RWPE1 (cell line): ENCODE results near the gene CCDC141.

Experiments used
- CTCF ChIA-PET: fragments of 350-600 bp; sonication (Branson Sonifier 250); formaldehyde crosslinking; extraction: SDS; loops from one replicate; lab custom pipeline; 2021; lab: Yijun Ruan, JAX
- POLR2A ChIA-PET: fragments of 400-600 bp; formaldehyde crosslinking; extraction: SDS; loops from one replicate; lab custom pipeline; 2020; ENCODE audit warnings: antibody characterized with exemption; ENCODE audit not compliant: low non-redundant PET; lab: Yijun Ruan, JAX
- DNase-seq: peaks from one replicate; pipeline ENCODE4 v3.0.0; 2012; ENCODE audit warnings: low spot score
- H3K27ac ChIP-seq: fragments of 450-650 bp; 2 replicates; pipeline ENCODE4 v1.5.1; 2017
- TF ChIP-seq, protein P1 (sequence below): fragments of 450-650 bp; conservative IDR thresholded peaks from 2 replicates; pipeline ENCODE4 v1.5.1; 2017; ENCODE audit warnings: low read depth, mild to moderate bottlenecking

CCDC141 gene

DNA sequence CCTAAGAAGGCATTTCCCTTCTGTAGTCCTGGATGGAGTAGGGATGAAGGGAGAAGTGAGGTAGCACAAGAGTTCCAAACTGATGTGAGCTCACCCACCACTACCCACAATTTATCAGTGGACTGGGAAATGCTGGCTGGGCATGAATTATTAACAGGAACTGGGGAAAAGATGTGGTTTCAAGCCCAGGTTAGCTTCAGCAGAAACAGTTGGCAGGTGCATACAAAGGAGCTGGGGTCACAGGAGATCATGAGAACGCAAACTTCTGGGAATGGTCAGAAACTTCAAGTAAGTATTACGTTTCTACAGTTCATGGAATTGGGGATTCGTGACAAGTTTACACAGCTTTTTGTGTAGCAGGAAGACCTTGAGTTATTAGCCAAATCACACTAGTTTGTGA lies 5.4 kb downstream of the CCDC141 start:
- no peak for DNase-seq
- CTCF ChIA-PET = no interaction called here
- no peak overlapping the region for H3K27ac ChIP-seq
- POLR2A ChIA-PET = no interaction called here
- TF ChIP-seq, protein P1, sequence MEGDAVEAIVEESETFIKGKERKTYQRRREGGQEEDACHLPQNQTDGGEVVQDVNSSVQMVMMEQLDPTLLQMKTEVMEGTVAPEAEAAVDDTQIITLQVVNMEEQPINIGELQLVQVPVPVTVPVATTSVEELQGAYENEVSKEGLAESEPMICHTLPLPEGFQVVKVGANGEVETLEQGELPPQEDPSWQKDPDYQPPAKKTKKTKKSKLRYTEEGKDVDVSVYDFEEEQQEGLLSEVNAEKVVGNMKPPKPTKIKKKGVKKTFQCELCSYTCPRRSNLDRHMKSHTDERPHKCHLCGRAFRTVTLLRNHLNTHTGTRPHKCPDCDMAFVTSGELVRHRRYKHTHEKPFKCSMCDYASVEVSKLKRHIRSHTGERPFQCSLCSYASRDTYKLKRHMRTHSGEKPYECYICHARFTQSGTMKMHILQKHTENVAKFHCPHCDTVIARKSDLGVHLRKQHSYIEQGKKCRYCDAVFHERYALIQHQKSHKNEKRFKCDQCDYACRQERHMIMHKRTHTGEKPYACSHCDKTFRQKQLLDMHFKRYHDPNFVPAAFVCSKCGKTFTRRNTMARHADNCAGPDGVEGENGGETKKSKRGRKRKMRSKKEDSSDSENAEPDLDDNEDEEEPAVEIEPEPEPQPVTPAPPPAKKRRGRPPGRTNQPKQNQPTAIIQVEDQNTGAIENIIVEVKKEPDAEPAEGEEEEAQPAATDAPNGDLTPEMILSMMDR = no peak

DNA sequence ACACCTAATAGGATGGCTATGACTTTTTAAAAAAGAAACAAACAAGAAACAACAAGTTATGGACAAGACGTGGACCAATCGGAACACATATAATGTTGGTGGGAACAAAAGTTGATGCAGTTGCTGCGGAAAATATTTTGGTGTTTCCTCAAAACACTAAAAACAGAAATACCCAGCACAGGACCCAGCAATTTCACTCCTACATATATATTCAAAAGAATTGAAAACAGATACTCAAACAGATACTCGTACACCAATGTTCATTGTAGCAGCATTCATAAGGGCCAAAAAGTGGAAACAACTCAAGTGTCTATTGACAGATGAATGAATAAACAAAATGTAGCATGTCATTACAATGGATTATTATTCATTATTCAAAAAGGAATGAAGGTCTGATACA lies 12.1 kb downstream of the CCDC141 start:
- no peak overlapping the region for H3K27ac ChIP-seq
- TF ChIP-seq, protein P1 = no peak
- DNase-seq = no peak
- ChIA-PET CTCF (no interaction called here), POLR2A (no interaction called here)

DNA sequence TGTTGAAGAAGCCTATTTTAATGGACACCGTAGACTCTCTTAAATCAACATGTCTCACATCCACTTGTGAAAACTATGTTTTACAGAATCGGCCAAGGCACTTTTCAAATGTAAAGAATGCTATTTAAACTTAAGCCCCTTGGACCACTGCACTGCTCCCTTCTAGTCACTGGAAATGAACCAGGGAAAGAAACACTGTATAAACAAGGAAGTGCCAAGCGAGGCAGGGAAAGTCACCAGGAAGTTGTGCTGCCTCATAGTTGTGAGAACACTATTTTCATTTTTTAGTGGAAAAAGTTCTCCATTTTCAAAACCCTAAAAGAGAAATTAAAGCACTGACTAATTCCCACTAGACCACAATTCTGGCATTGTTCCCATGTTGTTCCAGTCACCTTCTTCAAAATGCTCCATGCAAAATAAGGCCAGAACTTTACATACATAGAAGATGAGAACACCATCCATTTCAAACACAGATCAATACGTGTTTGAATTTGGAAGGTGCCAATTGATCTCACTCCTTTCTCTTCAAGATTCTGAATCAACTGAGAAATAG lies 13.5 kb downstream of the CCDC141 start:
- H3K27ac ChIP-seq = no peak overlapping the region
- ChIA-PET POLR2A (no interaction called here), CTCF (no interaction called here)

DNA sequence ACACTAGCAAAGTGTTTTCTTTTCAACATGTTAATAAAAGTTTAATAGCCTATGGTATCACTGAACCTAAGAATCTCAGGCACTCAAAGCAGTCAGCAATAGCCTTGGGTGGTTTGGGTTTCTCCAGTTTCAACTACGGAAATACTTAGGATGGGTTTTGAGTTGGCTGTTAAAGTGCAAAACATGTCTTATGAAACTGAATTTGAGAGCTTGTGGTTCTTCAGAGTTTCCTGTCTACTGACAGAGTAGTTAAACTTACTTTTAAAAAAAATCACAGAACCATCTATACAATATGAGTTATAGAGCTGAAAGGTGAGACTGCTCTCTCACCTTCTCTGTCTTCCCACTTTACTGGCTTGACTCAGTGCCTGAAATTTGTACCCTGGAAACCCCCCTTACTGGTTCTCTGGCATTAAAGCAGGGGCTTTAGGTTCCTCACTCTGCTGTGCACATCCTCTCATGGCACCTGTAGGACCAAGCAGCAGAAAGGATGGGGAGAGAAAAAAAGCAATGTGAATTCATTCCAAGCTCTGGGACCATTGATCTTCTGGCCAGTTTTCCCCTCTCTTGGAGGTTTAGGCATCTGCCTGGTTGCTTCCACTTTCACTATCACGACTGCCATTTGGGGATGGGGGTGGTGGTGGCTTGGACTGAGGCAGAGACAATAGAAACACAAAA lies 18.1 kb downstream of the CCDC141 start:
- no peak for DNase-seq

More for the DNA sequence above, 13.5 kb downstream of the CCDC141 start:
- no peak for DNase-seq
- TF ChIP-seq, protein P1 = no peak

DNA sequence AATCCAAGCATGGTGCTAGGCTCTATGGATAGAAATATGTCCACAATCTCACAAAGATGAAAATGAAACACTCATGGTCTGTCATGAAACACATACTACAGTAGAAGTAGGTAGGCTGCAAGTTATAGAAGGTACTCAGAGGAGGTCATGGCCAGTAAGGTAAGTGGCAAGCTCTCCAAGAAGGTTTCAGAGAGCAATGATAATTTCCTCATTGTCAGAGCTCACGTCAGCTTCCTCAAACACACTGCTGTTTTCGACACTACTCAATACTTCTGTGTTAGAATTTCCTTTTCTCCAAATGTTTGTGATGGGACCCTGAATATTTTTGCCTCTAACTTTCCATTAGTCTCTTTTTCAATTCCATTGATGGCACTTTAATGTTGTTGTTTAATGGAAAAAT lies 25.5 kb downstream of the CCDC141 start:
- no peak for DNase-seq
- ChIA-PET POLR2A (no interaction called here), CTCF (no interaction called here)
- TF ChIP-seq, protein P1 = no peak
- H3K27ac ChIP-seq = no peak overlapping the region

More for the DNA sequence above, 18.1 kb downstream of the CCDC141 start:
- H3K27ac ChIP-seq = no peak overlapping the region
- CTCF ChIA-PET = interaction anchor here (0.6 kb wide), 2 partner anchors 34 to 1543 kb away, joined by 3 to 4 read pairs; no protein-coding TSS in a partner anchor
- TF ChIP-seq, protein P1 = no peak
- POLR2A ChIA-PET = no interaction called here

DNA sequence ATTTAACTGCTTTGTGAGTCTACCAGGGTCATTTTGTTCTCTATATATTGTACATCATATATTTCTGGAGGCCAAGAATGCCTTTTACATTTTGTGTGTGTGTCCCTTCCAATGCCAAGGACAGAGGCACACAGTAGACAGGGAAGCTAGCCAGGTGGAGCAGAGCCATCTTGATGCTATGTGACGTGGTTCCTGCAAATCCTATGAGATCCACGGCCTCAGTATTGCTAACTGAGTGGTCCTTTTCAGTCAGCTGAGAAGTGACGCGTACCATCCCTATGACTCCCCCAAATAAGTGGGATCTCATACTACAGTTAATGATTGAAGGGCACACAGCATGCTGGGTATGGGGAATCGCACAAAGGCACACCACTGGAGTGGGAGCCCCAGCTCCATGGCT lies 27.3 kb downstream of the CCDC141 start:
- POLR2A ChIA-PET = no interaction called here
- CTCF ChIA-PET = no interaction called here
- DNase-seq = no peak
- TF ChIP-seq, protein P1 = no peak
- H3K27ac ChIP-seq = no peak overlapping the region
